ENCODE data around the gene PITX3. TPM values are rescaled to one million over a fixed set of nuclear protein-coding genes. Genes with fewer than 3 reads are reported as not detected.

Gene PITX3
- total RNA-seq, 1 experiment from 2014 or later: 0.81 TPM

GRCh38 chr10:102267748-102268147 is 26.4 kb upstream of the PITX3 start (continued):
- TF ChIP-seq, protein P1, sequence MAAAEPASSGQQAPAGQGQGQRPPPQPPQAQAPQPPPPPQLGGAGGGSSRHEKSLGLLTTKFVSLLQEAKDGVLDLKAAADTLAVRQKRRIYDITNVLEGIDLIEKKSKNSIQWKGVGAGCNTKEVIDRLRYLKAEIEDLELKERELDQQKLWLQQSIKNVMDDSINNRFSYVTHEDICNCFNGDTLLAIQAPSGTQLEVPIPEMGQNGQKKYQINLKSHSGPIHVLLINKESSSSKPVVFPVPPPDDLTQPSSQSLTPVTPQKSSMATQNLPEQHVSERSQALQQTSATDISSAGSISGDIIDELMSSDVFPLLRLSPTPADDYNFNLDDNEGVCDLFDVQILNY (CRISPR knock-in tag; IDR thresholded peaks at IDR 0.05): no peak
- TF ChIP-seq, protein P2, sequence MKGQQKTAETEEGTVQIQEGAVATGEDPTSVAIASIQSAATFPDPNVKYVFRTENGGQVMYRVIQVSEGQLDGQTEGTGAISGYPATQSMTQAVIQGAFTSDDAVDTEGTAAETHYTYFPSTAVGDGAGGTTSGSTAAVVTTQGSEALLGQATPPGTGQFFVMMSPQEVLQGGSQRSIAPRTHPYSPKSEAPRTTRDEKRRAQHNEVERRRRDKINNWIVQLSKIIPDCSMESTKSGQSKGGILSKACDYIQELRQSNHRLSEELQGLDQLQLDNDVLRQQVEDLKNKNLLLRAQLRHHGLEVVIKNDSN (CRISPR knock-in tag; IDR thresholded peaks at IDR 0.05): no peak
- TF ChIP-seq PRDM15 (CRISPR knock-in tag; IDR thresholded peaks at IDR 0.05) (no peak), RORB (CRISPR knock-in tag; IDR thresholded peaks at IDR 0.05) (no peak), TP53 (CRISPR knock-in tag; IDR thresholded peaks at IDR 0.05) (no peak), ZNF512 (CRISPR knock-in tag; IDR thresholded peaks at IDR 0.05; ENCODE audit: borderline replicate concordance) (no peak)
- TF ChIP-seq, protein P3, sequence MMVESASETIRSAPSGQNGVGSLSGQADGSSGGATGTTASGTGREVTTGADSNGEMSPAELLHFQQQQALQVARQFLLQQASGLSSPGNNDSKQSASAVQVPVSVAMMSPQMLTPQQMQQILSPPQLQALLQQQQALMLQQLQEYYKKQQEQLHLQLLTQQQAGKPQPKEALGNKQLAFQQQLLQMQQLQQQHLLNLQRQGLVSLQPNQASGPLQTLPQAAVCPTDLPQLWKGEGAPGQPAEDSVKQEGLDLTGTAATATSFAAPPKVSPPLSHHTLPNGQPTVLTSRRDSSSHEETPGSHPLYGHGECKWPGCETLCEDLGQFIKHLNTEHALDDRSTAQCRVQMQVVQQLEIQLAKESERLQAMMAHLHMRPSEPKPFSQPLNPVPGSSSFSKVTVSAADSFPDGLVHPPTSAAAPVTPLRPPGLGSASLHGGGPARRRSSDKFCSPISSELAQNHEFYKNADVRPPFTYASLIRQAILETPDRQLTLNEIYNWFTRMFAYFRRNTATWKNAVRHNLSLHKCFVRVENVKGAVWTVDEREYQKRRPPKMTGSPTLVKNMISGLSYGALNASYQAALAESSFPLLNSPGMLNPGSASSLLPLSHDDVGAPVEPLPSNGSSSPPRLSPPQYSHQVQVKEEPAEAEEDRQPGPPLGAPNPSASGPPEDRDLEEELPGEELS (CRISPR knock-in tag; IDR thresholded peaks at IDR 0.05): no peak

- no peaks in the 10 kb centered on the region for H3K9me3 Mint-ChIP-seq
- TF ChIP-seq JAZF1 (CRISPR knock-in tag; IDR thresholded peaks at IDR 0.05) (no peak), OVOL2 (CRISPR knock-in tag; IDR thresholded peaks at IDR 0.05; ENCODE audit: borderline replicate concordance) (no peak)
- TF ChIP-seq, protein P1 (CRISPR knock-in tag; IDR thresholded peaks at IDR 0.05): no peak
- TF ChIP-seq, protein P3 (CRISPR knock-in tag; IDR thresholded peaks at IDR 0.05): no peak
- no peaks in the 10 kb centered on the region for H3K36me3 Mint-ChIP-seq
- H3K4me3 Mint-ChIP-seq: no peak overlapping the region
- ATAC-seq (no peak), DNase-seq (ENCODE audit: low spot score) (no peak)
- no peak overlapping the region for H3K27ac Mint-ChIP-seq
- H3K4me1 Mint-ChIP-seq: peaks cover 4% of the 10 kb centered on the region; the same call in 1 of the 2 replicates
- POLR2A ChIA-PET: interaction anchor here (0.6 kb wide), 1 partner anchor 41 kb away, joined by 5 read pairs; no protein-coding TSS in a partner anchor
- no peaks in the 10 kb centered on the region for H3K27me3 Mint-ChIP-seq (ENCODE audit: low read depth)
- CTCF ChIA-PET: interaction anchor here (1.3 to 3.1 kb wide), 3 partner anchors 35 to 86 kb away, joined by 4 to 11 read pairs (median 6); no protein-coding TSS in a partner anchor
These were observed 25.4 kb upstream of the PITX3 start for GRCh38 chr10:102266670-102267069.

DNA sequence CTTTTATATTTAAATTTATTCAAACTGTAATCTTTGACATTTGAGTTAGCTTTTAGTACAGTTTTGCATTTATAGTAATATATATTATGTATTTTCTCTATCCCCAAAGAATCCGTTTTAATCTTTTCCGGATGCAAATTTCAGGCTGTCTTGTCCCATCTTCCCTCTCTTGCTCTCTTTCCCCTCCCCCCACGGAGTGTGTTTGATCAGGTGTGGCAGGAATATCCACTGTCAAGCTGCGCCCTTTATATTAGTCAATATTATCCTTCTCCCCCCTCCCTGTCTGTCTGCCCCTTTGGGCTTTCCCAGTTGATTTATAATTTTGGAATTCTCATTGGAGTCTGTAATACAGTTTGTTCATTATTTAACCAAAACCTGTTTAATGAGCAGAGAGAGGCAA is 23.1 kb upstream of the PITX3 start:
- Mint-ChIP-seq H3K4me3 (no peak overlapping the region), H3K27ac (no peak overlapping the region), H3K9me3 (no peaks in the 10 kb centered on the region), H3K27me3 (ENCODE audit: low read depth) (no peaks in the 10 kb centered on the region), H3K4me1 (peaks cover 4% of the 10 kb centered on the region; the same call in 1 of the 2 replicates), H3K36me3 (peaks cover 6% of the 10 kb centered on the region; the same call in 1 of the 2 replicates)
- ChIA-PET CTCF (interaction anchor here (1.0 kb wide), 1 partner anchor 82 kb away, joined by 3 read pairs; no protein-coding TSS in a partner anchor), POLR2A (no interaction called here)
- DNase-seq (ENCODE audit: low spot score): no peak
- no peak for ATAC-seq
- no peak for TF ChIP-seq ZNF671 (CRISPR knock-in tag; IDR thresholded peaks at IDR 0.05)
- TF ChIP-seq, protein P4, sequence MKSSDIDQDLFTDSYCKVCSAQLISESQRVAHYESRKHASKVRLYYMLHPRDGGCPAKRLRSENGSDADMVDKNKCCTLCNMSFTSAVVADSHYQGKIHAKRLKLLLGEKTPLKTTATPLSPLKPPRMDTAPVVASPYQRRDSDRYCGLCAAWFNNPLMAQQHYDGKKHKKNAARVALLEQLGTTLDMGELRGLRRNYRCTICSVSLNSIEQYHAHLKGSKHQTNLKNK (CRISPR knock-in tag; IDR thresholded peaks at IDR 0.05): no peak
- TF ChIP-seq, protein P5, sequence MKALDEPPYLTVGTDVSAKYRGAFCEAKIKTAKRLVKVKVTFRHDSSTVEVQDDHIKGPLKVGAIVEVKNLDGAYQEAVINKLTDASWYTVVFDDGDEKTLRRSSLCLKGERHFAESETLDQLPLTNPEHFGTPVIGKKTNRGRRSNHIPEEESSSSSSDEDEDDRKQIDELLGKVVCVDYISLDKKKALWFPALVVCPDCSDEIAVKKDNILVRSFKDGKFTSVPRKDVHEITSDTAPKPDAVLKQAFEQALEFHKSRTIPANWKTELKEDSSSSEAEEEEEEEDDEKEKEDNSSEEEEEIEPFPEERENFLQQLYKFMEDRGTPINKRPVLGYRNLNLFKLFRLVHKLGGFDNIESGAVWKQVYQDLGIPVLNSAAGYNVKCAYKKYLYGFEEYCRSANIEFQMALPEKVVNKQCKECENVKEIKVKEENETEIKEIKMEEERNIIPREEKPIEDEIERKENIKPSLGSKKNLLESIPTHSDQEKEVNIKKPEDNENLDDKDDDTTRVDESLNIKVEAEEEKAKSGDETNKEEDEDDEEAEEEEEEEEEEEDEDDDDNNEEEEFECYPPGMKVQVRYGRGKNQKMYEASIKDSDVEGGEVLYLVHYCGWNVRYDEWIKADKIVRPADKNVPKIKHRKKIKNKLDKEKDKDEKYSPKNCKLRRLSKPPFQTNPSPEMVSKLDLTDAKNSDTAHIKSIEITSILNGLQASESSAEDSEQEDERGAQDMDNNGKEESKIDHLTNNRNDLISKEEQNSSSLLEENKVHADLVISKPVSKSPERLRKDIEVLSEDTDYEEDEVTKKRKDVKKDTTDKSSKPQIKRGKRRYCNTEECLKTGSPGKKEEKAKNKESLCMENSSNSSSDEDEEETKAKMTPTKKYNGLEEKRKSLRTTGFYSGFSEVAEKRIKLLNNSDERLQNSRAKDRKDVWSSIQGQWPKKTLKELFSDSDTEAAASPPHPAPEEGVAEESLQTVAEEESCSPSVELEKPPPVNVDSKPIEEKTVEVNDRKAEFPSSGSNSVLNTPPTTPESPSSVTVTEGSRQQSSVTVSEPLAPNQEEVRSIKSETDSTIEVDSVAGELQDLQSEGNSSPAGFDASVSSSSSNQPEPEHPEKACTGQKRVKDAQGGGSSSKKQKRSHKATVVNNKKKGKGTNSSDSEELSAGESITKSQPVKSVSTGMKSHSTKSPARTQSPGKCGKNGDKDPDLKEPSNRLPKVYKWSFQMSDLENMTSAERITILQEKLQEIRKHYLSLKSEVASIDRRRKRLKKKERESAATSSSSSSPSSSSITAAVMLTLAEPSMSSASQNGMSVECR (CRISPR knock-in tag; IDR thresholded peaks at IDR 0.05; ENCODE audit: borderline replicate concordance): no peak
- no peak for TF ChIP-seq RORB (CRISPR knock-in tag; IDR thresholded peaks at IDR 0.05)
- TF ChIP-seq TP53 (CRISPR knock-in tag; IDR thresholded peaks at IDR 0.05): no peak
- TF ChIP-seq ZNF138 (CRISPR knock-in tag; conservative IDR thresholded peaks at IDR 0.05): no peak
- TF ChIP-seq SOX15 (CRISPR knock-in tag; IDR thresholded peaks at IDR 0.05): no peak
